Measurements from ENCODE around the gene SLC39A11.

The SLC39A11 gene

GRCh38 chr17:73042809-73043685 lies 49.4 kb downstream of the SLC39A11 start:
- no peak for DNase-seq

GRCh38 chr17:73042225-73042624 lies 50.3 kb downstream of the SLC39A11 start:
- DNase-seq = no peak

GRCh38 chr17:73039282-73039681 lies 53.2 kb downstream of the SLC39A11 start:
- DNase-seq = no peak

GRCh38 chr17:73031472-73031871 lies 61.0 kb downstream of the SLC39A11 start:
- peak; percentile 77 for DNase-seq

- peak; percentile 72 for DNase-seq
Observed at GRCh38 chr17:73030995-73031394, 61.5 kb downstream of the SLC39A11 start.

- no peak for DNase-seq
Observed at GRCh38 chr17:73030501-73030921, 62.0 kb downstream of the SLC39A11 start.

GRCh38 chr17:73029991-73030390 lies 62.5 kb downstream of the SLC39A11 start:
- DNase-seq = no peak

- no peak for DNase-seq
Observed at GRCh38 chr17:73029021-73029420, 63.5 kb downstream of the SLC39A11 start.

- no peak for DNase-seq
Observed at GRCh38 chr17:73028299-73028755, 64.2 kb downstream of the SLC39A11 start.

GRCh38 chr17:73027130-73027741 lies 65.3 kb downstream of the SLC39A11 start:
- no peak for DNase-seq

- DNase-seq = no peak
Observed at GRCh38 chr17:73025041-73025560, 67.4 kb downstream of the SLC39A11 start.

- no peak for DNase-seq
Observed at GRCh38 chr17:73023759-73024158, 68.7 kb downstream of the SLC39A11 start.

GRCh38 chr17:73022694-73023093 lies 69.8 kb downstream of the SLC39A11 start:
- no peak for DNase-seq

- DNase-seq = no peak
Observed at GRCh38 chr17:73021771-73022170, 70.7 kb downstream of the SLC39A11 start.

- DNase-seq = no peak
Observed at GRCh38 chr17:73020110-73020509, 72.4 kb downstream of the SLC39A11 start.

- no peak for DNase-seq
Observed at GRCh38 chr17:73018599-73018998, 73.9 kb downstream of the SLC39A11 start.

- DNase-seq = no peak
Observed at GRCh38 chr17:73017658-73018057, 74.8 kb downstream of the SLC39A11 start.

- DNase-seq = no peak
Observed at GRCh38 chr17:73015722-73016276, 76.7 kb downstream of the SLC39A11 start.

- DNase-seq = no peak
Observed at GRCh38 chr17:73013816-73014663, 78.4 kb downstream of the SLC39A11 start.

- DNase-seq = no peak
Observed at GRCh38 chr17:73013301-73013700, 79.2 kb downstream of the SLC39A11 start.

GRCh38 chr17:73011016-73011486 lies 81.4 kb downstream of the SLC39A11 start:
- DNase-seq = peak; percentile 81

- DNase-seq = no peak
Observed at GRCh38 chr17:73010414-73010813, 82.1 kb downstream of the SLC39A11 start.

- DNase-seq = no peak
Observed at GRCh38 chr17:73007407-73007806, 85.1 kb downstream of the SLC39A11 start.
